Activated gamma-delta T cell treated with Interleukin-2 at 50 U/mL for 16 hours (primary cell): ENCODE measurements around the gene TNFSF15.

Source experiments
- DNase-seq: peaks from one replicate; pipeline ENCODE4 v3.0.0-alpha.2; 2020

The TNFSF15 gene

DNA sequence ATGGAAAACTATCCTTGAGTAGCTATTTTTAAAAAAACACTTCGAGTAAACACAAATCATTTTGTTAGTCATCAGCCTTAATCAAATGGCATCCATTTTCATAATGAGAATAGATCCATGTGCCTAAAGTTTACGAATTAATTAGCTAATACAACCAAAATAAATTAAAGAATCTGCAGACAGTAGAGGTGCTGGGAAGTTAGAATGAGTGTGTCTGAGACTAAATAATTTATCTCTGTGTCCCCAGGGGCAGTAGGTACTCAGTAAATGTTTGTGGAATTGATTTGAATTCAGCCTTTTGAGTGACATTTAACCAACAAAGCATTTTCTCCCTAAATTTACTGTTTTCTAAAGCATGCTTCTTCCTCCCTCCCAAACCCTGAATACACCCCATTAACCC lies 18.6 kb downstream of the TNFSF15 start:
- no peak for DNase-seq

DNA sequence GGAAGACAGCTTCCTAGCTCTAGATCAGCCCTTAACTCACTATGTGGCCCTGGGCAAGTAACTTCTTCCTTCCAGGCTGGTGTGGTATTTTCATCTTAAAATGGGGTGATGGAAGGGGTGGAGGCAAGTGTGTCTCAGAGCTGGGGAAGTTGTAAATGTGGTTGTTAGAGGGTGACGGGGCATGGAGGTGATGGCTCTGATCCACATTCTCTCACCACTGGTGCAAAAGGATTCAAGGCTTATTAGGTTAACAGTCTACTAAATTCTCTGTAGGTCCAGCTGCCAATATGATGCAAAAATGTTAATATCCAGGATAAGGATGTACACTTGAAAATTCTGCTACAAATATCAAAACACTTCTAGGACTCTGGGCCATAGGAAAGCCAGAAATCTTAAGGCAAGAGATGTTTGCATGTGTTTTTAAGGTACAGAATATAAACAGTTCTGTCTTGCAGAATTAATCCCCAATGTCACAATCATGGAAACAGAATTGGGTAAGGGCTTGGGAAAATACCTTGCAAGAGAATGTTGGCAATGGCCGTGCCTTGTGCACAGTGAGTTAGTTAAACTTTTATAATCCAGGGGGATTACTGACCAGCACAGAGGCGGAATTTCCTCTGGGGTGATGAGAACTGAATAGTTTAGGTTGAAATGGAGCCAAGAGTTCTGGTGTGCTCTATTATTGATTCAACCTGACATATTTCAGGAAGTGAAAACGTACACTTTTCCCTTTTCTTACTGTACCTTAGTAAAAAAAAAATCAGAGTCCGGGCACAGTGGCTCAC lies 19.8 kb downstream of the TNFSF15 start:
- DNase-seq: no peak

DNA sequence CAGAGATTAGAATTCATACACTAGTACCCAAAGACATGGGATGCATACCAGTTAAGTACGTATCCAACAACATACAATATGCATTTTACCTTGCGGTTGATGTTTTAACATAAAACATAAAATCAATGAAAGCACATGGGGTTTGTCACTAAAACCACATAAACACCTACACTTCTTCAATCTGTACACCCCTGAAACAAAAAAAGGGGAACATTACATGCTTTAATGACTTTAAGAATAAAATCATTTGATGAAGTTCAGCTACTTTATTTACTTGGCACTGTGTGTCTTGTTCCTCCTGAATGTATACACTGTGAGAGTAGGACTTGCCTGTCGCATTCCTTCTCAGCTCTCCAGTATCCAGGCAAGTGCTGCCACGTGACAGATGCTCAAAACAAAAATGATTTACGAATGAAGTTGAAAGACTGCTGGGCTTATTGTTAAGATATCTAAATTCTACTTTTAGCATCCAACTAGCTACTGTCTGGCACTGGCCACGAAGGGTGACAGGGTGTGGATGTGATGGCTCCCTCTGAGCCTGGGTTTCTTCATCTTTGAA lies 21.0 kb downstream of the TNFSF15 start:
- DNase-seq: no peak

DNA sequence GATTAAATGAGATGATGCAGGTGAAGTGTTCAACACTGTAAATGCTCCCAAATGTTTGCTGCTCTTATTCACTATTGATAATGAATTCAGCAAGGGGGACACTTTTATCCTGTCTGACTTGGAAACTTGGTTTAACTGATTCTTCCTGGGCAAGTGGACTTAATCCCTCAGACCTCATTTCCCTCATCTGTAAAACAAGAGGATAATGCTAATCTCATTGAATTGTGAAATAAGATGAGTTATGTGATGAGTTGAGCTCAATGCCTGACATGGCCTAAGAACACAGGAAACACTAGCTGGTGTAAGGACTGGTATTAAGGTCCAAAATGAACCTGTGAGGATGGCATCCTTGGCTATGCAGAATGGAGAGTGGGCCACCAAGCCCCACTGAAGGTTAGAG lies 23.3 kb downstream of the TNFSF15 start:
- DNase-seq: no peak

DNA sequence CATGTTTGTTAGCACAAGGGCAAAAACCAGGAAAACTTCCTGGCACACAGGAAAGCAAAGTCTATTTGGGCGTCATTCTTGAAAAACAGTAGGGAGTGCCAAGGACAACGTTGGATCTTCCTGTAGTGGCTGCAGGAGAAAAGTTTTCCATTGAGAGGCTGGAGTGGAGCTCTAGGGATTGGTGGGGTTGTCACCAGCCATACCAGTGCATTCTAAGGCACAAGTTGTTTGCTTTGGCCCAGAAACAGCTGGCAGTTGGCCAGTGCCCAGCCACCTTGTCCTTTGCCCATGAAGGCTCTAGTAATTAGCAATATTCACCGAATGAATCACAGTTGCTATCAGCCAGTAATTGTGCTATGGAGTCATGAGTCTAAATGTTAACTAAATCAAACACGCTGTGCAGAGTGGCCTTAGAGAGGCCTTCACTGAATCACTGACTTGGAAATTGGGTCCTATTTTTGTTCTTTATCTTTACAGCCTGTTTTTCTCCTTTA lies 26.4 kb downstream of the TNFSF15 start:
- DNase-seq: no peak

DNA sequence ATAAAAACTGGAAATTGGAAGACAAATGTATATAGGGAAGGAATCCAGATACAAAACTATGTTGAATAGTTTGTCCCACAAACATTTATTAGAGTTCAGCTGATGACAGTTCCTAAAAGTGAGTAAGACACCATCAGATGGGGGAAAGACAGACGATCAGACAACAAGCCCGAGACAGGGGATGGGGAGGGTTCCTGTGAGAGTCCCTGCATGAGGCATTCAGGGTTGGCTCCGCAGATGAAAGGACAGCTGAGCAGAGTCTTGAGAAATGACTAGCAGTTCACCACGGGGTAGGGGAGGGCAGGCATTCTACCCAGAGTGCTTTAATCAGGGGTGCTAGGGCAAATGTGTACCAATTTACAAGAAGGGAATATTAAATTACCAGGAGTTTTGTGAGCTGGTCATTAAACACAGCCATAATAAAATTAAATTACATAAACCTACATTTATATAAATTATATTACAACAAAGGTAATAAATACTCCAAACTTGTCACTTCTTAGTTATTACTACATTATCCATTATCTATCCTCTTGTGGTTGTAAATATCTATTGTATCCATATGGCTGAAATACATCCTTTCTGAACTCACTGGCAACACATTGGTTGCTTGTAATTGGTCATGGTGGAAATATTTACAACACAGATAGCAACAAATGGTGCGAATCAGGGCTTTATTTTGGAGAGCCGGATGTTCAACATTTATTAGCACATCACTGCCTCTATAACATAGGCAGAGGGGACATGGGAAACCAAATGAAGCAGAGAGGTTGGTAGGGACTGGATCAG lies 27.8 kb downstream of the TNFSF15 start:
- peak; percentile 34 for DNase-seq

DNA sequence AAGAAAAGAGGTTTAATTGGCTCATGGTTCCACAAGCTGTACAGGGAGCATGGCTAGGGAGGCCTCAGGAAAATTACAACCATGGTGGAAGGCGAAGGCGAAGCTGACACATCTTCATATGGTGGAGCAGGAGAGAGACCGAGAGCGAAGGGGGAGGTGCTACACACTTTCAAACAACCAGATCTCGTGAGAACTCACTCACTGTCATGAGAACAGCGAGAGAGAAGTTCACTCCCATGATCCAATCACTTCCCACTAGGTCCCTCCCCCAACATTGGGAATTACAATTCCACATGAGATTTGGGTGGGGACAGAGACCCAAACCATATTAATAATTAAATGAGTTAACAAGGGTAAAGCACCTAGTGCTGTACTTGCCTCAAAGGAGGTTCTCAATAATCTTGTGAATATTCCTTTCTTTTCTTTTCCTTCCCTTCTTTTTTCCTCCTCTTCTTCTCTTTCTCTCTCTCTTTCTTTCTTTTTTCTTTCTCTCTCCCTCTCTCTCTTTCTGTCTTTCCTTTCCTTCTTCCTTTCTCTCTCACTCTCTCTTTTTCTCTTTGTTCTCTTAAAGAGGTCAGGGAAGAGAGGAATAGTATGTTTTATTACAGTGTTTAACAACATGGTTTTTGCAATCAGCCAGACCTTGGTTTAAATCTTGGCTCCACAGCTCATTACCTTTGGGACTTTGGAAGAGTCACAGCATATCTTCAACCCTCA lies 29.0 kb downstream of the TNFSF15 start:
- no peak for DNase-seq

DNA sequence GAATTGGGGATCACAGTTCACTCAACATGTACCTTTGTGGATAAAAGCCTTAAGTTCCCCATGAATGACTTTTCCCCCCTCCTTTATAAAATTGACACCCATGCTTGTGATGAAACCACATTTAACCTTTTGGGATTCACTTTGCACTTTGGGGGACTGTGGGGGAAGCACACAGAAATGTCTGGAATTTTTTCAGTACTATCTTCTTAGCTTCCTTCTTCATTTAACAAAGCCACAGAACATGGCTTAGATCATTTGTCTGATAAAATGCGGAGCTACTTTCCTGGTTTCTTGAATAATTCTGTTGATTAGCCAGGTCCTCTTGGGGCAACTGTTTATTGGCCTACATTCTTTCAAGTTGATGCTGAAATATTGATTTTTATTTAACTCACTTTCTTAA lies 29.9 kb downstream of the TNFSF15 start:
- DNase-seq: no peak

DNA sequence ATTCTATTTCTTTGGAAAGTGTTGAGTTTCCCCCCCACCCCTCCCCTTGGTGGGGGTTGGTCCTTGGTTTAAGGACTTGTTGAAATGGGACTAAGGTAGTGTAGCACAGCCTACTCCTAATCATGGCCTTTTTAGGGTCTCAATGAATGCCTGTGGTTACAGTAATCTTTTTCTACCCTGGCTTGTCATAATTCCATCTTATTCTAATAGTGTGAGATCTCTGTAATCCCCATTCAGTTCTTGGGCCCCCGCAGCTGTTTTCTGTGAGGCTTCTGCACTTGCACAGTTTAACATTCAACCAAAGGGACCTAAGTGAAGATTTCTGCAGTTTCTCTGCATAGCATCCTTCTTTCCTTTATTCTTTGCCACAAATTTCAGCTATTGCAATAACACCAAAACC lies 30.7 kb downstream of the TNFSF15 start:
- DNase-seq: no peak

DNA sequence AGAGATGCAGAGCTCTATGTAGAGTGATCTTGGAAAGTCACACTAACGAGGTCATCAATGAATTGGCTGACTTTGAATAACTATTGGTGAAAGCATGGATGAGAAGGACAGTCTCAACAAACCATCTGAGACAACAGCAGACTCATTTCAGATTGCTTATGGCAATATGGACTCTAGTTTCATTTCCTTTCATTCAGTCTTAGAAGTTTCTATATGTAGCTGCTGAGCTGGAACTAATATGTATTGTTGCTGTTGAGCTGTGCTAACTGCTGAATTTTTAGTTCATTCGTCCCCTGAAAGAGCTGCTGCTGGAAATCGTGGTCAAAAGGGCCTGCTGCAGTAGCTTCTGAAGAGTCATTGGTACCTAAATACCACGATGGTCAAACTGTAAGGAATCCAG lies 31.3 kb downstream of the TNFSF15 start:
- no peak for DNase-seq

DNA sequence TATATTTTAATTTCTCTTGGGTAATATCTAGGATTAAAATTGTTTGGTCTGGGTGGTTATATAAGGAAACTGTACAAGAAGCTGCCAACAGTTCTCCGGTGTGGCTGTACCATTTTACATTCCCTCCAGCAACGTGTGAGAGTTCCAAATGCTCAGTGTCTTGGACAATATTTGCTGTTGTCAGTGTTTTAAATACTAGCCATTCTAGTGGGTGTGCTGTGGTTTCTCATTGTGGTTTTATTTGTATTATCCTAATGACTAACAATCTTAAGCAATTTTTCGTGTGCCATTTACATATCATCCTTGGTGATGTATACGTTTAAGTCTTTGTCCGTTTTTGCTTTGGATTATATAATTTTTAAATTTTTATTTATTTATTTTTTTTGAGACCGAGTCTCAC lies 34.0 kb downstream of the TNFSF15 start:
- no peak for DNase-seq

DNA sequence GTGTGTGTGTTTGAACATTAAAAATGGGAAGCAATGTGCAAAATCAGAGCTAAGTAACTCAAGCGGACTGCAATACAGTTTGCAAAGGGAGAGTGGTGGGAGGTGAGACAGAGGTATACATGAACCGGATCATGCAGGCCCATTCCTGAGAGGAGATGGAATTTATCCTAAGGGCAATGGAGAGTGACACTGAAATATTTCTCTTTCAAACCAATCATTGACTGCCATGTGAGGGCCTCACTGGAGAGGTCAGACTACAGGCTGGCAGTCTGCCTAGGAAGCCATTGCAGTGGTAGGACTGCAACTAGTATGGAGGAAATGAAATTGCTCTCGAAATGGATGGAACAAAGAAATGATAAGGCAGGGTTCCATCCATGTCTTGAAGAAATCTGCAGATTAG lies 34.8 kb downstream of the TNFSF15 start:
- no peak for DNase-seq

DNA sequence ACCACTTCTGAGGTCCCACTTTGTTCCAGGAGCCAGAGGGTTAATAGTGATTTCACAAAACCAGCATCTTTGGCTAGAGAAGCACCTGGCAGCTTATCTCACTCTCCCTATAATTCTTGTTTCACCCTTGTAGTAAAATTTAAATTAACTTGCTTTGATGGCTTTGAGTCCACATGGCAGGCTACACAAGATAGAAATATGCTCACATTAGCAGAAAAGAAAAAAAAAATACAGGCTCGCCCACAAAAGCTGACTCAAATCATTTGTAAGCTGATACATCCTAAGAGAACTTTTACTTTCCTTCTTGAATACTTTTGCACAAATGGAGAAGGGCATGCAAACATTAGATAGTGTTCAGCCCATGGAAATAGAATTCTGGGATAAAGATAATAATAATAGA lies 36.2 kb downstream of the TNFSF15 start:
- no peak for DNase-seq

DNA sequence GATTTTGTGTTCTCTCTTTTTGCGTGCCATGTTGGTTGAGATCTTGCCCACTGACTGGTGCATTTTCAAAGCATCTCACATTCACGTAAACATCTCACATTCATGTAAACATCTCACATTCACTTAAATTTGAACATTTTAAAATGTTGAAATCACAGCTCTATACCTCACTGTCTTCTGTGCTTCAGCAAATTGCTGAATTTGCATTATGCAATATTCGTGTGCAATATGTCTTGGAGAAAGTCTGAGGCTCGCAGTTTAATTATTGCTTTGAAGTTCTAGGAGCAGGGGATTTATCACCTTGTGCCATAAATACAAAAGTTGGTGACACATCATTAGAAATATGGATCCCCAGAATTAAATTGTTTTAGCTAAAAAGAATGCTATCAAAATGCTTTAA lies 42.6 kb downstream of the TNFSF15 start:
- no peak for DNase-seq

DNA sequence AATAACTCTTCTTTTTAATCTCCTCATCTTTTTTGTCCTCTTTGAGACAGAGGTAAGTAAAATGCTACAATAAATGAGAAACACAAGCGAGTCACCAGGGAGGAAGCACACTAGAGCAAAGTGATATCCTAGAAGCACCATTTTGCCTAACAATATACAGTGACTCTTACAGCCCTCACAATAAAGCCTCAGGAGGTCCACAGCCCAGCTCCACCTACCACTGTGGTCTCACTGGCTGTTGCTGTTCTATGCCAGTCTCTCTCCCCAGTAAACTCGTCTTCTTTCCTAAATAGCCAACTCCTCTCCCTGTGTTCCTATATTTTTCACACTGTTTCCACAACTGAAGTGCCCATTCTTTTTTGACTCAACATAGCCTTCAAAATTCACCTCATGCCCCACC lies 44.3 kb downstream of the TNFSF15 start:
- no peak for DNase-seq

DNA sequence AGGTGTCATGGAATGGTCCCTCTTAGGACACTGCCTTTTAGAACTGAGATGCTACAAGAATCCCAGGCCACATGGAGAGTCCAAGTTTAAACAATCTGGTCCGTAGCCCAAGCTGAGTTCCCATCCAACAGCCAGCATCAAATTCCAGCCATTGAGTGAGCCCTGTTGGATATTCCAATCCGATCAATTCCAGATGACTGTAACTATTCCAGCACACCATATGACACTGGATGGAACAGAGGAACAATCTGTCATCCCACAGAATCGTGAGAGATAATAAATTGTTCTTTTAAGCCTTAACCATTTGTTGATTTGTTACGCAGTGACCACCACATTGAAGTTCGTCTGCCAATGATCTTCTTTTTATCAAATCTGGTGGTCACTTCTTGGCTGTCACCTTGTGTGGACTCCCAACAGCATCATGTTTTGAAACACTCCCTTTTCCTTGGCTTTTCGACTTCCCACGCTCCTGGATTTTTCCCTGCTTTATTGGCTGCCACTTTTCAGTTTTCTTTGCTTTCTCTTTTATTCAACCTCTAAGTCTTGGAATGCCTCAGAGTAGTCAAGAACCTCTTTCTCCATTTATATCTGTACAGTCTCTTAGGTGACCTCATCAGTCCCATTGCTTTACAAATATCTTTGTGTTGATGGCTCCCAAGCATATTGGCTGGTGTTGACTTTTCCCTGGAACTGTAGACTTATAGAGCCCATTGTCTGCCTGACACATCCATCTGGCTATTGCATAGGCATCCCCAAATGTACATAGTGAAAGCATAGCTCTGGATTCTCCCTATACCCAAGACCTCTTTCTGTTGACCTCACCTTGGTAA lies 46.1 kb downstream of the TNFSF15 start:
- DNase-seq: no peak

DNA sequence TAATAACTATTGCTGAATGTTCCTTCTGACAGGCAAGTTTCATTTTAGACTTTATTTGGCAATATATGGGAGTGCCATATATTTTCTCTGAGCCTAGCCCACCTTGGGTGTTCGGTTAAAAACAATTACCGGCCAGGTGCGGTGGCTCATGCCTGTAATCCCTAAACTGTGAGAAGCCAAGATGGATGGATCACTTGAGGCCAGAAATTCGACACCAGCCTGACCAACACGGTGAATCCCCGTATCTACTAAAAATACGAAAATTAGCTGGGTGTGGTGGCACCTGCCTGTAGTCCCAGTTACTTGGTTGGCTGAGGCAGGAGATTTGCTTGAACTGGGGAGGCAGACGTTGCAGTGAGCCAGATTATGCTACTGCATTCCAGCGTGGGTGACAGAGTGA lies 47.9 kb downstream of the TNFSF15 start:
- DNase-seq: no peak

DNA sequence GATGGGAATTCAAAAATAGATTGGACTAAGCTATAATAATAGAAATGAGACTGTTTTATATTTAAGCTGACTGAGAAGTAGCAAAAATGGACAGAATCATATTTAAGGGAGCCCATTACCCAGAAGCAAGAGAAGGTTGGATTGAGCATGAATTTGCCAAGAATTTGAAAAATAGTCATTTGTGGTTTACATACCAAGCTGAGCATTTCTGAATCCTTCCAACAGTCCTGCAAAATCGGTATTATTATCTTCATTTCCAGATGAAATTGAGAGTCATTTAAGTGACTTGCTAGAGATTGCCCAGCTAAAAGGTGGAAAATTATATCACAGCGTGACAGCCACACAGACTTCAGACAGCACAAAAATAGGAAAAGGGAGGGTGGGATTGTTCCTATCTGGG lies 48.4 kb downstream of the TNFSF15 start:
- no peak for DNase-seq

DNA sequence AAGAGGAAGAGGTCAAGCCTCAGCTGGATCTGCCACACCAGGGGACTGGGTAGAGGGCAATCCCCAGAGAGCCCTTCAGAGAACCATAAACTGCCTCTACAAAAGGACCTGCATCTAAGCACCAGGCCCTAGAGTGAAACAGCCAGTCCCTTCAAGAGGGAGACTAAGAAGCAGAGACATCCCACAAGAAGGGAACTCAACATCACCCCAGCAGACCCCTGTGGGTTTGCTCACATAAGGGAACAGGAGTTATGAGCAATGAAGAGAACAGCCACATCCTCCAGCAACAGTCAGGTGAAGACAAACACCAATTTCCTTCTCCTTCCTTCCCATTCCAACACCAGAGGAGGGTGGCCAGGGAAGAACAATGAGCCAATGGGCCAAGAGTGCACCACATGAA lies 48.9 kb downstream of the TNFSF15 start:
- DNase-seq: no peak

DNA sequence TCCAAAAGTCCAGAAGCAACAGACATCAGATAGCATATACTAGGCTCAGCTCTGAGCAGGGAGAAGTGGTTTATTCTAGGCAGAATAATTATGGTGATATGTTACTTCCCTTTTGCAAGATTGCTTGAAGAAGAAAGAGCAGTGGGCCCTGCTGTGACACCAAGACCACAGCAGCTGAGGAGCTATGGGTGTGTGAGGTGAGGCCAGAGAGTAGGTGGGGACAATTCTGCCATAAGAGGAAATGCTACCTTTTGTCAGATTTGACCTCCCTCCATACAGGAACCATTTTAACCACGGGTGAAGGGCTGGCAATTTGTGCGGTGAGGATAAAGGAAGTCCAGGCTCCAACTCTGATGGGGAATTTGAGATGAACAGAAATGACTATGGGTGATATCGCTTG lies 51.3 kb downstream of the TNFSF15 start:
- peak; percentile 10 for DNase-seq

DNA sequence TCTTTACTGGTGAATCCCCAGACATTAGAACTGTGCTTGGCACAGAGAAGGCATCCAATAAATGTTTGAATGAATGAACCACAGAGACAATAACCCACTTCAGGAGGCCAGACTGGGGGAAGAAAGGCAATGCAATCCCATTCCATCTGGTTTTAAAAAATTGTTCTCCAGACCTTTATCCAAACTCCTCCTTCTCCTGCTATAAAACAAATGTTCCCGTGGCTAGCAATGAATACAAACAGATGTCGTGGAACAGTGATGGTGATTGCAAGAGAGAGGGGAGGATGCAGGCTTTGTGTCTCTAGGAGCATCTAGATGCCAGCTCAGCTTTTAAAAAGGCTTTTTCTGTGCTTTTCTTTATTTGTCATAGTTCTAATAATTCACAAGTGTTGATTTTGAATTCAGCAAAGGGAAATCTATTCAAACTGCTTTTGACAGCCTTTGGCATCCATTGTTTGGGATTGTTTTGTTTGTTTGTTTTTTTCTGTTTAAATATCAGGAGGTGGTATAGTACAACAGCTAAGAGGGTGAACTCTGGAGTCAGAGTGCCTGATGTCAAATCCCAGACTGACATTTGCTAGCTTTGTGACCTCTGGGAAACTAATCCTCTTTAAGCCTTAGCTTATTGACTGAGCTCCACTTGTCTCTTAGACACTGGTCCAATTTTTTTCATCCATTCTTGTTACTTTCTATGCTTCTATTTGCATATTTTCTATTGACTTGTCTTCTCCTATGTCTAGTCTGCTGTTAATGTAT lies 59.1 kb downstream of the TNFSF15 start:
- DNase-seq: no peak
